H54 (cell line): ENCODE results near the gene RFPL1.

Experiments used
- DNase-seq: peaks from one replicate; pipeline ENCODE4 v3.0.0; 2011; ENCODE audit warnings: low spot score, mixed read lengths; ENCODE audit not compliant: insufficient read length
- FAIRE-seq: peaks from 3 replicates; lab custom pipeline; 2011; peaks lifted over from hg19 to GRCh38; lab: Jason Lieb, UNC
- POLR2A ChIP-seq: IDR thresholded peaks from 2 replicates; pipeline ENCODE4 v1.6.1; 2011; ENCODE audit warnings: low read depth, mild to moderate bottlenecking, low read length

Gene RFPL1

DNA sequence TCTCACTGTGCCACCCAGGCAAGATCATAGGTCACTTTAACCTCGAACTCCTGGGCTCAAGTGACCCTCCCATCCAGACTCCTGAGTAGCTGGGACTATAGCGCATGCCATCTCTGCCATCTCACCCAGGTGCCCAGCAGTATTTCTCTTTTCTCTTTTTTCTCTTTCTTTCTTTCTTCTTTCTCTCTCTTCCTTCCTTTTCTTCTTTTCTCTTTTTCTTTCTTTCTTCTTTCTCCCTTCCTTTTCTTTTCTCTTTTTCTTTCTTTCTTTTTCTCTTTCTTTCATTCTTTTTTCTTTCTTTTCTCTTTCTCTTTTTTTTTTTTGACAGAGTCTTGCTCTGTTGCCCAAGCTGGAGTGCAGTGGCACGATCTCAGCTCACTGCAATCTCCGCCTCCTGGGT lies 13.5 kb downstream of the RFPL1 start:
- FAIRE-seq (no peak), DNase-seq (no peak)
- no peak for TF ChIP-seq POLR2A

DNA sequence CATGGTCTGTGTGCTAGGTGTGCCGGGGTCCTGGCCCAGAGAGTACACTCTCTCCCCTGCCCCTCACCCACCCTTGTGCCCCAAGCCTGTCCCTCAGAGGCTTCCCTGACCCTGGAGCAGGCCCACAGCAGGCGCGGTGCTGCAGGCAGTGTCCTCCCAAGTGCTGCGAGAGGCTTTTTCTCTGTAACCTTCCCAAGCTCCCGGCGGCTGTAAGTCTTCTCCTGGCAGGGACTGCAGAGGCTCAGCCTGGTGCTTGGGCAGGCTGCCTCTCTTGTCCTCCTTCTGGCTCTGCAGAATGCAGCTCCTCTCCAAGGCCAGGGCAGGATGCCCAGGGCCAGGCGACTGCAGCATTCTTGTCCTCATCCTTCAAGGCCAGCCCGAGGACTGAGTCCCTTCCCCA lies 15.9 kb downstream of the RFPL1 start:
- FAIRE-seq (no peak), DNase-seq (no peak)

DNA sequence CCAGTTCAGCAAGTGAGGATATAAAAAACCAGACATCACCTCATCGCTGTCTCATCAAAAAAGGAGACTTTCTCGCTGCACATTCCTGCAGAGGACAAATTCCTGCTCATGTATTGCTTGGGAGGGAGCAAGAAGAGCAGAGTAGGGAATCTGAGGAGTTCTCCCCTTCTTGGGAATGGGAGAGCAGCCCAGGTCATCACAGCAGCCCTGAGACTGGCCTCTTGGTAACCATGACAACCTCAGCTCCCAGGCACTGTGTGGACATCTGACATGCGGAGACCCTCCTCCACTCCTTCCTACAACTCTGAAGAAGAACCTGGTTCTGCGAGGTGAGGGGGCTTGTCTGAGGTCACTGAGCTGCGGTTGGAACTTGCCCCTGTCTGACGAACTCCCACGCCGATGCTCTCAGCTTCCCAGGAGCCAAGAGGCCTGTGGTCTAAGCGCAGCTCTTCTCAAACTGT lies 17.9 kb downstream of the RFPL1 start:
- TF ChIP-seq POLR2A: no peak
- DNase-seq: no peak
- no peak for FAIRE-seq

More for the DNA sequence above, 15.9 kb downstream of the RFPL1 start:
- no peak for TF ChIP-seq POLR2A

DNA sequence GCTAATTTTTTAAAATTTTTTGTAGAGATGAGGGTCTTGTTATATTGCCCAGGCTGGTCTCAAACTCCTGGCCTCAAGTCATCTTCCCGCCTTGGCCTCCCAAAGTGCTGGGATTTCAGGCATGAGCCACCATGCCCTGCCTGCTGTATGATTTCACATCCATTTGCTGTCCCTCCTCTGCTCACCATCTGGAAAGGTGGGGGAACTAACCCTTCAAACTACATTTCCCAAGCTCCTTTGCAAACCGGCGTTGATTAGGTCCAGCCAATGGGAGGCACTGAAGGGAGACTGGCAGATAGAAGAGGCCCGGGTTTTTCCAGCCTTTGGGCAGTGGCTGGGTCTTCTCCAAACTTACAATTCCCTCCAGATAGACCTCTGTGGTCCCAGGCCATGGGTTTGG lies 19.3 kb downstream of the RFPL1 start:
- no peak for TF ChIP-seq POLR2A
- DNase-seq (peak; percentile 71), FAIRE-seq (peak; percentile 78)

- no peak for FAIRE-seq
- no peak for DNase-seq
- TF ChIP-seq POLR2A: no peak
Observed at GRCh38 chr22:29458551-29458950, 20.2 kb downstream of the RFPL1 start.

GRCh38 chr22:29459773-29460172 lies 21.4 kb downstream of the RFPL1 start:
- FAIRE-seq (no peak), DNase-seq (no peak)
- no peak for TF ChIP-seq POLR2A

- no peak for DNase-seq
- no peak for FAIRE-seq
- TF ChIP-seq POLR2A: no peak
Observed at GRCh38 chr22:29461263-29461662, 22.9 kb downstream of the RFPL1 start.

DNA sequence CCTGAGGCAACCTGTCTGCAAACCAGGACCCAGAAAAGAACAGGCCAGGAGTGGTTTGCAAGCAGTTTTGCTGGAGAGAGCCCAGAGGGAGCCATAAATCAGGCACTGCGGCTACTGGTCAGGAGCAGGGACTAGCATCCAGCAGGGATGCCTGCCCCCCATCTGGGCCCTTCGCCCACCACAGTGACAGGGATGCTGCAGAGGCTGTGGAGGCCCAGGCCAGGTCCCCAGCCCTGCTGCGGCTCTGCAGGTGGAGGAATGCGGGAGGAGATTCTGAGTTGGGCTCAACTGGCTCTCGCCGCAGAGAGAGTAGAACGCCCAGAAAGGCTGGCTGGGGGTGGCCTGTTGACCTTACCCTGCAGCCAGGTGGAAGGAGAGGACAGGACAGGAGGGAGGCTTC lies 25.2 kb downstream of the RFPL1 start:
- no peak for TF ChIP-seq POLR2A
- FAIRE-seq: no peak
- DNase-seq: no peak

DNA sequence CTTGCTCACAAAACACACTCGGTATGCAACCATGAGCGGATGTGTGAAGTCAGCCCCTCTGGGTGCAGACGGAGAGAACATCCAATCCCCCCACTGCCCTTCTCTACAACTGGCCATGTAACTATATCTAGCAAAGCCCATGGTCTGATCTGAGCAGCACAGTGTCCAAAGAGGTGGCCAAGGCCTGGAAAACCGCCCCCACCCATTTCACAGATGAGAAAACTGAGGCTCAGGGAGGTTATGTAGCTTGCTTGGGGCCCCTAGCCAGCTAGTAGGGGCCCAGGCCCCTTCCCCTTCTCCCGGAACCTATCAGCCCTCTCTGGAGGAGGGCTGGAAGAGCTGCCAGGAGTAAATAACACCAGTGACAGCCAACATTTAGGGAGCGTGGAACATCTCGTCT lies 26.2 kb downstream of the RFPL1 start:
- FAIRE-seq: no peak
- no peak for TF ChIP-seq POLR2A

GRCh38 chr22:29469755-29470154 lies 31.4 kb downstream of the RFPL1 start:
- TF ChIP-seq POLR2A: no peak
- FAIRE-seq (no peak), DNase-seq (no peak)

More for the DNA sequence above, 26.2 kb downstream of the RFPL1 start:
- DNase-seq: no peak

- FAIRE-seq (no peak), DNase-seq (peak; percentile 77)
- TF ChIP-seq POLR2A: no peak
Observed at GRCh38 chr22:29470159-29470855, 31.9 kb downstream of the RFPL1 start.

- FAIRE-seq: no peak
- no peak for TF ChIP-seq POLR2A
Observed at GRCh38 chr22:29473001-29473400, 34.6 kb downstream of the RFPL1 start.

DNA sequence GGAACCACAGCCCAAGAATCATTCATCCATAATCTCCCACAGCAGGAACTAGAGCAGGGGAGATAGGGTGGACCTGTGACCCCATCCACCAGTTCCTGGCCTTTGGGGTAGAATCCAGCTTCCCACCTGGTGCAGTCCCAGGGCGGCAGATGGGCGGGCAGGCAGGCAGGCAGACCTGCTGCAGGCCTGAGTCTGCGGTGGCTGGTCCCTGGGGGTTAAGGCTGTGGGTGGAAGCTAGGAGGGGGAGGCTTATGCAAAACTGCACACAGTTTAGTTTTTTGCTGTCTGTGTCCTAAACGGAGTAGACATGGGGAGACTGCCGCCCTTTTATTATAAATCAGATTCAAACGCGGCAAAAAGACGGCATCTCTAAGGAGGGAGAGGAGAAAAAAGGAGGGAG lies 37.2 kb downstream of the RFPL1 start:
- no peak for FAIRE-seq
- DNase-seq: no peak
- TF ChIP-seq POLR2A: no peak

More at GRCh38 chr22:29473001-29473400, 34.6 kb downstream of the RFPL1 start:
- no peak for DNase-seq

DNA sequence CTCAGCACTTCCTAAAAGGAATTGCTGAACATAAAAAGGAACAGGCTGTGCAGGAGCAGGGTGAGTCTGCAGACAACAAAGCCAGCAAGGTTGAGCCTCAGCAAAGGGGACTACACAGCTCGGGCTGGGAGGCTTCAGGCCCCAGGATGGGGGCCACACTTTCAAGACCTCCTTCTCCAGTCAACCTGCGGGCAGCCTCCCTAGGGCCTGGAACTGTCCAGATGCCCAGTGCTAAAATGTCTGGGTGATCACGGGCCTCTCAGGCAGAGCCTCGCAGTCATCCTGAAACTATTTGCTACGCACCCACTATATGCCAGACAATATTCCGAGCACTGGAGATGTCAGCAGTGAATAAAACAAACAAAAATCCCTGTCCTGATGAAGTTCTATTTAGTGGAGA lies 37.7 kb downstream of the RFPL1 start:
- FAIRE-seq (no peak), DNase-seq (no peak)
- no peak for TF ChIP-seq POLR2A

- DNase-seq (no peak), FAIRE-seq (no peak)
- no peak for TF ChIP-seq POLR2A
Observed at GRCh38 chr22:29477723-29478318, 39.4 kb downstream of the RFPL1 start.
